ENCODE data around the gene PLCL1. TPM values are rescaled to one million over a fixed set of nuclear protein-coding genes. Genes with fewer than 3 reads are reported as not detected.

The PLCL1 gene
- total RNA-seq, 1 donor from 2014 or later: 0.08 TPM

DNA sequence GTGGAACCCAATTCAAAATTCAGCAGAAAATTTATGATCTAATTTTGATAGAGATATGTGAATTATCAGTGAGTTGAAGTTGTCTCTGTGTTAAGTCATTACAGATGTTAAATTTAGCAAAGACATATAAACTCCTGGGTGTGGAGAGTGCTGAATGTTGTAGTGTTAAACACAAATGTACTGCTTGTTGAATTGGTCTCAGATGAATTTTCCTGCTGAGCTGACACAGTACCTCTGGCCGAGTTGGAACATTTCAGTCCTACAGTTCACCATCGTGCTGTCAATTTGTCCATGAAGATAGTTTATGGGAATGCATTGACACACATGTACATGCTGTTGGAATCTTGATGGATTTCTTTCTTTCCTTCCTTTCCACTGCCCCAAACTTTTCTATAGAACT is 255.9 kb downstream of the PLCL1 start:
- no peak for DNase-seq (ENCODE audit: low read depth)
- Histone ChIP-seq H3K27me3 (ENCODE audit: control insufficient read depth, insufficient read depth, low read length) (no peaks in the 10 kb centered on the region), H3K4me3 (ENCODE audit: low read depth, low read length) (no peak overlapping the region), H3K36me3 (ENCODE audit: control insufficient read depth, insufficient read depth, low read length) (no peaks in the 10 kb centered on the region)
- TF ChIP-seq, protein P1, sequence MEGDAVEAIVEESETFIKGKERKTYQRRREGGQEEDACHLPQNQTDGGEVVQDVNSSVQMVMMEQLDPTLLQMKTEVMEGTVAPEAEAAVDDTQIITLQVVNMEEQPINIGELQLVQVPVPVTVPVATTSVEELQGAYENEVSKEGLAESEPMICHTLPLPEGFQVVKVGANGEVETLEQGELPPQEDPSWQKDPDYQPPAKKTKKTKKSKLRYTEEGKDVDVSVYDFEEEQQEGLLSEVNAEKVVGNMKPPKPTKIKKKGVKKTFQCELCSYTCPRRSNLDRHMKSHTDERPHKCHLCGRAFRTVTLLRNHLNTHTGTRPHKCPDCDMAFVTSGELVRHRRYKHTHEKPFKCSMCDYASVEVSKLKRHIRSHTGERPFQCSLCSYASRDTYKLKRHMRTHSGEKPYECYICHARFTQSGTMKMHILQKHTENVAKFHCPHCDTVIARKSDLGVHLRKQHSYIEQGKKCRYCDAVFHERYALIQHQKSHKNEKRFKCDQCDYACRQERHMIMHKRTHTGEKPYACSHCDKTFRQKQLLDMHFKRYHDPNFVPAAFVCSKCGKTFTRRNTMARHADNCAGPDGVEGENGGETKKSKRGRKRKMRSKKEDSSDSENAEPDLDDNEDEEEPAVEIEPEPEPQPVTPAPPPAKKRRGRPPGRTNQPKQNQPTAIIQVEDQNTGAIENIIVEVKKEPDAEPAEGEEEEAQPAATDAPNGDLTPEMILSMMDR (IDR thresholded peaks at IDR 0.05; ENCODE audit: insufficient read depth, low read length, poor library complexity, severe bottlenecking): no peak

GRCh38 chr2:198062826-198063225 is 258.4 kb downstream of the PLCL1 start:
- TF ChIP-seq, protein P1 (IDR thresholded peaks at IDR 0.05; ENCODE audit: insufficient read depth, low read length, poor library complexity, severe bottlenecking): no peak
- DNase-seq (ENCODE audit: low read depth): no peak
- H3K36me3 ChIP-seq (ENCODE audit: control insufficient read depth, insufficient read depth, low read length): no peaks in the 10 kb centered on the region
- H3K4me3 ChIP-seq (ENCODE audit: low read depth, low read length): no peak overlapping the region
- no peaks in the 10 kb centered on the region for H3K27me3 ChIP-seq (ENCODE audit: control insufficient read depth, insufficient read depth, low read length)

GRCh38 chr2:198063242-198063641 is 258.8 kb downstream of the PLCL1 start:
- DNase-seq (ENCODE audit: low read depth): no peak

GRCh38 chr2:198065322-198065721 is 260.9 kb downstream of the PLCL1 start:
- no peaks in the 10 kb centered on the region for H3K27me3 ChIP-seq (ENCODE audit: control insufficient read depth, insufficient read depth, low read length)
- H3K4me3 ChIP-seq (ENCODE audit: low read depth, low read length): no peak overlapping the region
- DNase-seq (ENCODE audit: low read depth): no peak
- H3K36me3 ChIP-seq (ENCODE audit: control insufficient read depth, insufficient read depth, low read length): no peaks in the 10 kb centered on the region
- TF ChIP-seq, protein P1 (IDR thresholded peaks at IDR 0.05; ENCODE audit: insufficient read depth, low read length, poor library complexity, severe bottlenecking): no peak

More at GRCh38 chr2:198063242-198063641, 258.8 kb downstream of the PLCL1 start:
- TF ChIP-seq, protein P1 (IDR thresholded peaks at IDR 0.05; ENCODE audit: insufficient read depth, low read length, poor library complexity, severe bottlenecking): no peak
- no peak overlapping the region for H3K4me3 ChIP-seq (ENCODE audit: low read depth, low read length)
- H3K27me3 ChIP-seq (ENCODE audit: control insufficient read depth, insufficient read depth, low read length): no peaks in the 10 kb centered on the region
- no peaks in the 10 kb centered on the region for H3K36me3 ChIP-seq (ENCODE audit: control insufficient read depth, insufficient read depth, low read length)

- TF ChIP-seq, protein P1 (IDR thresholded peaks at IDR 0.05; ENCODE audit: insufficient read depth, low read length, poor library complexity, severe bottlenecking): no peak
These were observed 262.2 kb downstream of the PLCL1 start for GRCh38 chr2:198066597-198066996.

DNA sequence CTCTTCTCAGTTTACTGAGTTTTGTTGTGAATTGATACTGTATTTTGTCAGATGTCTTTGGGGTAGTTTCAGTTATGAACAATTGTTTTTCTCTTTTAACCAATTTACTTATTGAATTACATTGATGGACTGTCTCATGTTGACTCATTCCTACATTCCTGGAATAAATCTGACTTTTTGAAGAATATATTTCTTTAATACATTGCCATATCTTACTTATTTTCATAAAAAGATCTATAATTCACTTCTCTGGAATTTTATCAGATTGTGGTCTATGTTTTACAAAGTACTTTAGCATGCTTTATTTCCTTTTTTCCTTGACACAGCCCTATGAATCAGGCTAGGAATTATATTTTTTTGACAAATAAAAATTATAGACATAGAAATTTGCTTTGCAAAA is 268.3 kb downstream of the PLCL1 start:
- H3K4me3 ChIP-seq (ENCODE audit: low read depth, low read length): no peak overlapping the region
- TF ChIP-seq, protein P1 (IDR thresholded peaks at IDR 0.05; ENCODE audit: insufficient read depth, low read length, poor library complexity, severe bottlenecking): no peak
- DNase-seq (ENCODE audit: low read depth): no peak
- H3K36me3 ChIP-seq (ENCODE audit: control insufficient read depth, insufficient read depth, low read length): no peaks in the 10 kb centered on the region
- H3K27me3 ChIP-seq (ENCODE audit: control insufficient read depth, insufficient read depth, low read length): no peaks in the 10 kb centered on the region

More at GRCh38 chr2:198066597-198066996, 262.2 kb downstream of the PLCL1 start:
- Histone ChIP-seq H3K36me3 (ENCODE audit: control insufficient read depth, insufficient read depth, low read length) (no peaks in the 10 kb centered on the region), H3K4me3 (ENCODE audit: low read depth, low read length) (no peak overlapping the region), H3K27me3 (ENCODE audit: control insufficient read depth, insufficient read depth, low read length) (no peaks in the 10 kb centered on the region)
- no peak for DNase-seq (ENCODE audit: low read depth)

All from kidney epithelial cell (primary cell).